Suprapubic skin (tissue), 3 donors: ENCODE data around the gene PPP1R12B.
"Not testable (repeated sequence)": the region's sequence is repeated elsewhere in the genome, so short reads cannot be mapped to it uniquely, and the experiment has no call there.

ENCODE experiments used
- CTCF ChIP-seq, 2 donors: fragments of 200-600 bp in 1 of 2; fragments of 450-650 bp in 1 of 2; sonication (generic) in 1 of 2; IDR thresholded peaks; one replicate each; pipeline ENCODE4 v1.5.1; 2016 to 2019; ENCODE audit warnings: antibody characterized with exemption in 2 of 2, mild to moderate bottlenecking in 1 of 2, moderate library complexity in 1 of 2
- EP300 ChIP-seq: sonication (generic); formaldehyde crosslinking; IDR thresholded peaks from one replicate; pipeline ENCODE4 v1.6.1; 2017; ENCODE audit warnings: antibody characterized with exemption

GRCh38 chr1:202553078-202553477 is 204.6 kb downstream of the PPP1R12B start:
- not testable (repeated sequence) for TF ChIP-seq CTCF (IDR thresholded peaks at IDR 0.05); EP300
